OCI-LY1 (cell line): ENCODE data around the gene CTNND2.

Source experiments
- H2AFZ ChIP-seq: fragments of 200-600 bp; sonication (generic), shearing (Covaris generic); 2 replicates; pipeline ENCODE4 v1.6.0; 2014; ENCODE audit warnings: antibody characterized with exemption, mild to moderate bottlenecking, low read length
- H3F3A ChIP-seq: fragments of 200-600 bp; sonication (generic), shearing (Covaris generic); 2 replicates; pipeline ENCODE4 v1.6.0; 2014; ENCODE audit warnings: mild to moderate bottlenecking, antibody characterized with exemption, low read length, moderate library complexity; ENCODE audit not compliant: insufficient read depth
- H3K27ac ChIP-seq: fragments of 200-600 bp; sonication (generic); 2 replicates; pipeline ENCODE4 v1.5.1; 2014; ENCODE audit warnings: low read length, mixed run types, mild to moderate bottlenecking, low read depth; ENCODE audit not compliant: poor library complexity, severe bottlenecking
- H3K27me3 ChIP-seq: fragments of 200-600 bp; sonication (generic); 2 replicates; pipeline ENCODE4 v1.6.0; 2014; ENCODE audit warnings: antibody characterized with exemption, mild to moderate bottlenecking, low read length, moderate library complexity; ENCODE audit not compliant: insufficient read depth
- H3K36me3 ChIP-seq: fragments of 200-600 bp; sonication (generic); 2 replicates; pipeline ENCODE4 v1.6.1; 2014; ENCODE audit warnings: mild to moderate bottlenecking, antibody characterized with exemption, low read length, moderate library complexity, mixed read lengths; ENCODE audit not compliant: insufficient read depth
- H3K4me1 ChIP-seq: fragments of 200-600 bp; sonication (generic); 2 replicates; pipeline ENCODE4 v1.5.1; 2014; ENCODE audit warnings: mild to moderate bottlenecking, low read length, moderate library complexity; ENCODE audit not compliant: insufficient read depth, severe bottlenecking
- H3K4me2 ChIP-seq: fragments of 200-600 bp; sonication (generic), shearing (Covaris generic); 2 replicates; pipeline ENCODE4 v1.6.1; 2014; ENCODE audit warnings: low read length
- H3K4me3 ChIP-seq: fragments of 200-600 bp; sonication (generic); 2 replicates; pipeline ENCODE4 v1.5.1; 2014; ENCODE audit warnings: low read length, low read depth, mild to moderate bottlenecking, mixed read lengths; ENCODE audit not compliant: poor library complexity, severe bottlenecking
- H3K79me2 ChIP-seq: fragments of 200-600 bp; shearing (Covaris generic); 2 replicates; pipeline ENCODE4 v1.6.1; 2016; ENCODE audit warnings: mixed run types, low read length, mixed read lengths; ENCODE audit not compliant: insufficient read depth
- H3K9ac ChIP-seq: fragments of 200-600 bp; sonication (generic), shearing (Covaris generic); 2 replicates; pipeline ENCODE4 v1.6.1; 2014; ENCODE audit warnings: mild to moderate bottlenecking, low read length, mixed read lengths
- H3K9me2 ChIP-seq: fragments of 200-600 bp; sonication (generic), shearing (Covaris generic); 2 replicates; pipeline ENCODE4 v1.6.1; 2014; ENCODE audit warnings: low read depth, mild to moderate bottlenecking, low read length, mixed read lengths
- H3K9me3 ChIP-seq: fragments of 200-600 bp; shearing (Covaris generic); 2 replicates; pipeline ENCODE4 v1.6.1; 2014; ENCODE audit warnings: low read length, mixed read lengths
- H4K20me1 ChIP-seq: fragments of 200-600 bp; sonication (generic), shearing (Covaris generic); 2 replicates; pipeline ENCODE4 v1.6.0; 2016; ENCODE audit warnings: mild to moderate bottlenecking, low read length; ENCODE audit not compliant: insufficient read depth
- EZH2 ChIP-seq: fragments of 200-600 bp; sonication (generic), shearing (Covaris generic); IDR thresholded peaks from 2 replicates; pipeline ENCODE4 v1.8.0; 2017; ENCODE audit warnings: borderline replicate concordance, mixed run types, mild to moderate bottlenecking, antibody characterized with exemption, low read length, moderate library complexity, mixed read lengths
- TF ChIP-seq, protein P1 (sequence below): fragments of 200-600 bp; sonication (generic), shearing (Covaris generic); IDR thresholded peaks from 2 replicates; pipeline ENCODE4 v1.5.1; 2017; ENCODE audit warnings: mild to moderate bottlenecking, antibody characterized with exemption, low read length, moderate library complexity, mixed read lengths

CTNND2 gene

DNA sequence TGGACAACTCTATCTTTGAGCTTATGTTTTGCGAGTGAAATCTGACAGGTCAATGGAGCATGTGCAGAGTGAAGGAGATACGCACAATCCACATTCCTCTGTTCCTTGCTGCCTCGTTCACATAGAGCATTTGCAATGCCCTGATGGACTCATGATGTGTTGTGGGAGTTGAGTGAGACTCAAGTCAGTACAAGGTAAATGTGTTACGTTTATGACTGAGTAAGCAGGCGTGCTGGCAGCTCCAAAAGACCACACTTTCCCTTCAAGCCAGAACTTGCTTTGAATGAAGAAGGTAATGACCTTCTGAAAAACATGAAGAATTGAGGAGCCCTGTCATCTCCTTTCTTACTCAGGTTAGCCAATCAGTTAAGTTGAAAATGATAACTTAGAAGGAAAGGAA, 477.8 kb downstream of the CTNND2 start:
- H3K27me3 ChIP-seq, result no peaks in the 10 kb centered on the region
- H3K9me3 ChIP-seq, result no peaks in the 10 kb centered on the region
- no peak for TF ChIP-seq EZH2
- TF ChIP-seq, protein P1, sequence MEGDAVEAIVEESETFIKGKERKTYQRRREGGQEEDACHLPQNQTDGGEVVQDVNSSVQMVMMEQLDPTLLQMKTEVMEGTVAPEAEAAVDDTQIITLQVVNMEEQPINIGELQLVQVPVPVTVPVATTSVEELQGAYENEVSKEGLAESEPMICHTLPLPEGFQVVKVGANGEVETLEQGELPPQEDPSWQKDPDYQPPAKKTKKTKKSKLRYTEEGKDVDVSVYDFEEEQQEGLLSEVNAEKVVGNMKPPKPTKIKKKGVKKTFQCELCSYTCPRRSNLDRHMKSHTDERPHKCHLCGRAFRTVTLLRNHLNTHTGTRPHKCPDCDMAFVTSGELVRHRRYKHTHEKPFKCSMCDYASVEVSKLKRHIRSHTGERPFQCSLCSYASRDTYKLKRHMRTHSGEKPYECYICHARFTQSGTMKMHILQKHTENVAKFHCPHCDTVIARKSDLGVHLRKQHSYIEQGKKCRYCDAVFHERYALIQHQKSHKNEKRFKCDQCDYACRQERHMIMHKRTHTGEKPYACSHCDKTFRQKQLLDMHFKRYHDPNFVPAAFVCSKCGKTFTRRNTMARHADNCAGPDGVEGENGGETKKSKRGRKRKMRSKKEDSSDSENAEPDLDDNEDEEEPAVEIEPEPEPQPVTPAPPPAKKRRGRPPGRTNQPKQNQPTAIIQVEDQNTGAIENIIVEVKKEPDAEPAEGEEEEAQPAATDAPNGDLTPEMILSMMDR, result no peak
- no peak overlapping the region for H2AFZ ChIP-seq
- H3K27ac ChIP-seq, result no peak overlapping the region
- H3K79me2 ChIP-seq, result no peaks in the 10 kb centered on the region
- H3K9me2 ChIP-seq, result no peaks in the 10 kb centered on the region
- H3K4me1 ChIP-seq, result no peaks in the 10 kb centered on the region
- no peak overlapping the region for H3K4me3 ChIP-seq
- H3F3A ChIP-seq, result no peaks in the 10 kb centered on the region
- no peak overlapping the region for H3K4me2 ChIP-seq
- H3K9ac ChIP-seq, result no peak overlapping the region
- no peaks in the 10 kb centered on the region for H4K20me1 ChIP-seq
- H3K36me3 ChIP-seq, result no peaks in the 10 kb centered on the region

- no peaks in the 10 kb centered on the region for H3K4me1 ChIP-seq
- no peaks in the 10 kb centered on the region for H3K27me3 ChIP-seq
- no peaks in the 10 kb centered on the region for H3K9me2 ChIP-seq
- no peaks in the 10 kb centered on the region for H3K9me3 ChIP-seq
- no peaks in the 10 kb centered on the region for H3K79me2 ChIP-seq
- no peak overlapping the region for H3K27ac ChIP-seq
- no peaks in the 10 kb centered on the region for H3K36me3 ChIP-seq
- H3K9ac ChIP-seq, result no peak overlapping the region
- H3K4me3 ChIP-seq, result no peak overlapping the region
- no peaks in the 10 kb centered on the region for H4K20me1 ChIP-seq
- TF ChIP-seq, protein P1, result no peak
- no peak for TF ChIP-seq EZH2
- H3K4me2 ChIP-seq, result no peak overlapping the region
- H2AFZ ChIP-seq, result no peak overlapping the region
- H3F3A ChIP-seq, result no peaks in the 10 kb centered on the region
Measured at GRCh38 chr5:11422342-11422741, 481.9 kb downstream of the CTNND2 start.

- Histone ChIP-seq H2AFZ (no peak overlapping the region), H3K9me2 (no peaks in the 10 kb centered on the region), H3F3A (no peaks in the 10 kb centered on the region), H3K27me3 (no peaks in the 10 kb centered on the region), H3K36me3 (no peaks in the 10 kb centered on the region), H4K20me1 (no peaks in the 10 kb centered on the region), H3K79me2 (no peaks in the 10 kb centered on the region), H3K9me3 (no peaks in the 10 kb centered on the region), H3K27ac (no peak overlapping the region), H3K4me1 (no peaks in the 10 kb centered on the region), H3K4me2 (no peak overlapping the region), H3K9ac (no peak overlapping the region), H3K4me3 (no peak overlapping the region)
- TF ChIP-seq, protein P1, result no peak
- TF ChIP-seq EZH2, result no peak
Measured at GRCh38 chr5:11420969-11421368, 483.3 kb downstream of the CTNND2 start.
